Liver (tissue), 3 donors: ENCODE data around the gene MB21D2.

Source experiments
- HNF4A ChIP-seq, 2 donors: conservative IDR thresholded peaks; 2 replicates each; pipeline ENCODE4 v1.6.1; 2016; ENCODE audit warnings: antibody characterized with exemption in 2 of 2, mild to moderate bottlenecking in 2 of 2
- RAD21 ChIP-seq, 2 donors: IDR thresholded peaks; 2 replicates each; pipeline ENCODE4 v1.6.1; 2016; ENCODE audit warnings: antibody characterized with exemption in 2 of 2, mild to moderate bottlenecking in 2 of 2
- SP1 ChIP-seq: IDR thresholded peaks from 2 replicates; pipeline ENCODE4 v1.6.1; 2018; ENCODE audit warnings: antibody characterized with exemption, mild to moderate bottlenecking
- YY1 ChIP-seq: IDR thresholded peaks from 2 replicates; pipeline ENCODE4 v1.6.1; 2016; ENCODE audit warnings: antibody characterized with exemption, mild to moderate bottlenecking
- TF ChIP-seq, protein P1 (sequence below): fragments of 150-350 bp; IDR thresholded peaks from 2 replicates; pipeline ENCODE4 v1.5.1; 2017; ENCODE audit warnings: improper control_type of control experiment, low read depth, low read length; ENCODE audit not compliant: missing input control
- TF ChIP-seq, protein P2 (sequence below): IDR thresholded peaks from 2 replicates; pipeline ENCODE4 v1.6.1; 2016; ENCODE audit warnings: antibody characterized with exemption
- TF ChIP-seq, protein P3 (sequence below): IDR thresholded peaks from 2 replicates; pipeline ENCODE4 v1.6.1; 2016; ENCODE audit warnings: antibody characterized with exemption, mild to moderate bottlenecking
- TF ChIP-seq, protein P4 (sequence below): IDR thresholded peaks from 2 replicates; pipeline ENCODE4 v1.6.1; 2016; ENCODE audit warnings: antibody characterized with exemption
- donor health status: healthy.
- donor health status: healthy.

DNA sequence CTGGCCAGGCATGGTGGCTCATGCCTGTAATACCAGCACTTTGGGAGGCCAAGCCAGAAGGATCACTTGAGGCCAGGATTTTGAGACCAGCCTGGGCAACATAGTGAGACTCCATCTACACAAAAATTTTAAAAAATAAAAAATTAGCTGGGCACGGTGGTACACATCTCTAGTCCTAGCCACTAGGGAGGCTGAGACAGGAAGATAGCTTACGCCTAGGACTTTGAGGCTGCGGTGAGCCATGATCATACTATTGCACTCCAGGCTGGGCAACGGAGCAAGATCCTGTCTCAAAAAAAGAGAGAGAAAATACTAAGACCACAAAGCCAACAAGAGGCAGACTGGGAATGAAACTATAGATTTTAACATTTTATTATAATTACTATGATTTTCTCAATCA is 4.1 kb downstream of the MB21D2 start:
- TF ChIP-seq, protein P1, sequence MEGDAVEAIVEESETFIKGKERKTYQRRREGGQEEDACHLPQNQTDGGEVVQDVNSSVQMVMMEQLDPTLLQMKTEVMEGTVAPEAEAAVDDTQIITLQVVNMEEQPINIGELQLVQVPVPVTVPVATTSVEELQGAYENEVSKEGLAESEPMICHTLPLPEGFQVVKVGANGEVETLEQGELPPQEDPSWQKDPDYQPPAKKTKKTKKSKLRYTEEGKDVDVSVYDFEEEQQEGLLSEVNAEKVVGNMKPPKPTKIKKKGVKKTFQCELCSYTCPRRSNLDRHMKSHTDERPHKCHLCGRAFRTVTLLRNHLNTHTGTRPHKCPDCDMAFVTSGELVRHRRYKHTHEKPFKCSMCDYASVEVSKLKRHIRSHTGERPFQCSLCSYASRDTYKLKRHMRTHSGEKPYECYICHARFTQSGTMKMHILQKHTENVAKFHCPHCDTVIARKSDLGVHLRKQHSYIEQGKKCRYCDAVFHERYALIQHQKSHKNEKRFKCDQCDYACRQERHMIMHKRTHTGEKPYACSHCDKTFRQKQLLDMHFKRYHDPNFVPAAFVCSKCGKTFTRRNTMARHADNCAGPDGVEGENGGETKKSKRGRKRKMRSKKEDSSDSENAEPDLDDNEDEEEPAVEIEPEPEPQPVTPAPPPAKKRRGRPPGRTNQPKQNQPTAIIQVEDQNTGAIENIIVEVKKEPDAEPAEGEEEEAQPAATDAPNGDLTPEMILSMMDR = no peak
- TF ChIP-seq, protein P2, sequence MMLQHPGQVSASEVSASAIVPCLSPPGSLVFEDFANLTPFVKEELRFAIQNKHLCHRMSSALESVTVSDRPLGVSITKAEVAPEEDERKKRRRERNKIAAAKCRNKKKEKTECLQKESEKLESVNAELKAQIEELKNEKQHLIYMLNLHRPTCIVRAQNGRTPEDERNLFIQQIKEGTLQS = no peak
- TF ChIP-seq, protein P3, sequence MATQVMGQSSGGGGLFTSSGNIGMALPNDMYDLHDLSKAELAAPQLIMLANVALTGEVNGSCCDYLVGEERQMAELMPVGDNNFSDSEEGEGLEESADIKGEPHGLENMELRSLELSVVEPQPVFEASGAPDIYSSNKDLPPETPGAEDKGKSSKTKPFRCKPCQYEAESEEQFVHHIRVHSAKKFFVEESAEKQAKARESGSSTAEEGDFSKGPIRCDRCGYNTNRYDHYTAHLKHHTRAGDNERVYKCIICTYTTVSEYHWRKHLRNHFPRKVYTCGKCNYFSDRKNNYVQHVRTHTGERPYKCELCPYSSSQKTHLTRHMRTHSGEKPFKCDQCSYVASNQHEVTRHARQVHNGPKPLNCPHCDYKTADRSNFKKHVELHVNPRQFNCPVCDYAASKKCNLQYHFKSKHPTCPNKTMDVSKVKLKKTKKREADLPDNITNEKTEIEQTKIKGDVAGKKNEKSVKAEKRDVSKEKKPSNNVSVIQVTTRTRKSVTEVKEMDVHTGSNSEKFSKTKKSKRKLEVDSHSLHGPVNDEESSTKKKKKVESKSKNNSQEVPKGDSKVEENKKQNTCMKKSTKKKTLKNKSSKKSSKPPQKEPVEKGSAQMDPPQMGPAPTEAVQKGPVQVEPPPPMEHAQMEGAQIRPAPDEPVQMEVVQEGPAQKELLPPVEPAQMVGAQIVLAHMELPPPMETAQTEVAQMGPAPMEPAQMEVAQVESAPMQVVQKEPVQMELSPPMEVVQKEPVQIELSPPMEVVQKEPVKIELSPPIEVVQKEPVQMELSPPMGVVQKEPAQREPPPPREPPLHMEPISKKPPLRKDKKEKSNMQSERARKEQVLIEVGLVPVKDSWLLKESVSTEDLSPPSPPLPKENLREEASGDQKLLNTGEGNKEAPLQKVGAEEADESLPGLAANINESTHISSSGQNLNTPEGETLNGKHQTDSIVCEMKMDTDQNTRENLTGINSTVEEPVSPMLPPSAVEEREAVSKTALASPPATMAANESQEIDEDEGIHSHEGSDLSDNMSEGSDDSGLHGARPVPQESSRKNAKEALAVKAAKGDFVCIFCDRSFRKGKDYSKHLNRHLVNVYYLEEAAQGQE = no peak
- TF ChIP-seq RAD21 (IDR thresholded peaks at IDR 0.05) (no peak), HNF4A (conservative IDR thresholded peaks at IDR 0.05) (no peak), YY1 (no peak), SP1 (no peak)
- TF ChIP-seq, protein P4, sequence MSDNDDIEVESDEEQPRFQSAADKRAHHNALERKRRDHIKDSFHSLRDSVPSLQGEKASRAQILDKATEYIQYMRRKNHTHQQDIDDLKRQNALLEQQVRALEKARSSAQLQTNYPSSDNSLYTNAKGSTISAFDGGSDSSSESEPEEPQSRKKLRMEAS = no peak
